Keratinocyte (primary cell): ENCODE data around the gene LMAN2L. TPM values are rescaled to one million over a fixed set of nuclear protein-coding genes. Genes with fewer than 3 reads are reported as not detected.

Experiments used
- DNase-seq: peaks from one replicate; pipeline ENCODE4 v3.0.0-alpha.2; 2011; ENCODE audit warnings: low read depth, missing footprints, low spot score
- FAIRE-seq: peaks from 2 replicates; lab custom pipeline; 2011; peaks lifted over from hg19 to GRCh38; lab: Jason Lieb, UNC
- H2AFZ ChIP-seq: 2 replicates; pipeline ENCODE4 v1.6.0; 2012; ENCODE audit warnings: low read length, control low read depth, inconsistent platforms; ENCODE audit not compliant: control insufficient read depth
- H3K27ac ChIP-seq: 2 replicates; pipeline ENCODE4 v1.5.1; 2011; ENCODE audit warnings: low read length; ENCODE audit not compliant: control insufficient read depth, insufficient read depth
- H3K27me3 ChIP-seq: 3 replicates; pipeline ENCODE4 v1.6.0; 2011; ENCODE audit warnings: low read length; ENCODE audit not compliant: control insufficient read depth, insufficient read depth; ENCODE audit errors: extremely low read depth
- H3K36me3 ChIP-seq, 2 experiments: 2 replicates in 1 of 2; 3 replicates in 1 of 2; pipeline ENCODE4 v1.5.1; 2011; ENCODE audit warnings: low read length in 2 of 2, mild to moderate bottlenecking in 1 of 2; ENCODE audit not compliant: control insufficient read depth in 2 of 2, insufficient read depth in 2 of 2; ENCODE audit errors: extremely low read depth in 1 of 2
- H3K4me1 ChIP-seq: 3 replicates; pipeline ENCODE4 v1.5.1; 2011; ENCODE audit warnings: low read length; ENCODE audit not compliant: control insufficient read depth, insufficient read depth; ENCODE audit errors: extremely low read depth
- H3K4me2 ChIP-seq: 3 replicates; pipeline ENCODE4 v1.6.0; 2011; ENCODE audit warnings: low read depth, low read length; ENCODE audit not compliant: control insufficient read depth, insufficient read depth; ENCODE audit errors: extremely low read depth
- H3K4me3 ChIP-seq, 3 experiments: fragments of 200-600 bp in 1 of 3; sonication (generic) in 1 of 3; 2 replicates in 2 of 3; 3 replicates in 1 of 3; pipeline ENCODE4 v1.5.1; 2011 to 2016; ENCODE audit warnings: low read length in 3 of 3, mild to moderate bottlenecking in 3 of 3, control low read depth in 2 of 3, inconsistent platforms in 1 of 3, low read depth in 1 of 3, mixed read lengths in 1 of 3, mixed run types in 1 of 3, moderate library complexity in 1 of 3; ENCODE audit not compliant: control insufficient read depth in 2 of 3, insufficient read depth in 2 of 3; ENCODE audit errors: extremely low read depth in 1 of 3
- H3K79me2 ChIP-seq: 2 replicates; pipeline ENCODE4 v1.6.0; 2012; ENCODE audit warnings: low read length; ENCODE audit not compliant: control insufficient read depth, insufficient read depth
- H3K9ac ChIP-seq: 3 replicates; pipeline ENCODE4 v1.6.0; 2011; ENCODE audit warnings: low read length; ENCODE audit not compliant: control insufficient read depth, insufficient read depth; ENCODE audit errors: extremely low read depth
- H3K9me1 ChIP-seq: 3 replicates; pipeline ENCODE4 v1.6.0; 2011; ENCODE audit warnings: low read length; ENCODE audit not compliant: control insufficient read depth, insufficient read depth; ENCODE audit errors: extremely low read depth
- H3K9me3 ChIP-seq: 2 replicates; pipeline ENCODE4 v1.5.1; 2012; ENCODE audit warnings: low read depth, low read length; ENCODE audit not compliant: control insufficient read depth
- H4K20me1 ChIP-seq: 3 replicates; pipeline ENCODE4 v1.6.0; 2011; ENCODE audit warnings: low read length; ENCODE audit not compliant: control insufficient read depth, insufficient read depth; ENCODE audit errors: extremely low read depth
- CTCF ChIP-seq, 3 experiments: IDR thresholded peaks in 1 of 3; conservative IDR thresholded peaks in 1 of 3; optimal IDR thresholded peaks in 1 of 3; 2 replicates in 2 of 3; 3 replicates in 1 of 3; pipeline versions ENCODE3 to v1.5.1; 2011; ENCODE audit warnings: low read length in 3 of 3, mild to moderate bottlenecking in 3 of 3, moderate library complexity in 2 of 3, control low read depth in 1 of 3, inconsistent platforms in 1 of 3; ENCODE audit not compliant: insufficient read depth in 2 of 3; ENCODE audit errors: extremely low read depth in 1 of 3
- EZH2 ChIP-seq: IDR thresholded peaks from one replicate; pipeline ENCODE4 v1.6.1; 2012; ENCODE audit warnings: inconsistent platforms, mild to moderate bottlenecking, low read length, moderate library complexity
- dilution Hi-C: fragments of 300-500 bp; cut with MboI; formaldehyde crosslinking; loops from one replicate; pipeline ENCODE4 v1.7.0; 2020; ENCODE audit warnings: low sequenced_read_pairs; ENCODE audit not compliant: extremely low pct_ligation_motif_present
- polyA plus RNA-seq, 5 experiments: library from polyadenylated mRNA; depleted of rRNA in 3 of 5; stranded (reverse) in 3 of 5; stranded (forward) in 1 of 5; unstranded in 1 of 5; fragments of >200 nt; gene quantifications; 1 replicate in 1 of 5; 2 replicates in 3 of 5; 3 replicates in 1 of 5; pipeline versions ENCODE4 v1.2.1 to v1.2.3, GENCODE V29; 2011 to 2012; ENCODE audit warnings: missing spikeins in 2 of 5, low read depth in 1 of 5, low replicate concordance in 1 of 5

LMAN2L gene
- polyA plus RNA-seq, 1 donor (not counting 4 experiments of a cell fraction or from before 2014, with no cell fraction given): 20.7 TPM

- no peak for TF ChIP-seq CTCF (optimal IDR thresholded peaks at IDR 0.05 in 1 of 3, IDR thresholded peaks at IDR 0.05 in 1 of 3, conservative IDR thresholded peaks at IDR 0.05 in 1 of 3; ENCODE audit: extremely low read depth in 1 of 3, insufficient read depth in 2 of 3, low read length in 3 of 3)
- TF ChIP-seq EZH2: no peak
- Histone ChIP-seq H3K79me2 (no peaks in the 10 kb centered on the region), H3K27ac (no peak overlapping the region), H3K4me1 (peaks cover 15% of the 10 kb centered on the region), H3K4me2 (no peak overlapping the region), H4K20me1 (no peaks in the 10 kb centered on the region), H3K9ac (no peak overlapping the region), H3K27me3 (no peaks in the 10 kb centered on the region), H3K4me3 (no peak overlapping the region), H3K36me3 (peaks cover 6 to 7% of the 10 kb centered on the region in 2 experiments), H3K9me1 (no peaks in the 10 kb centered on the region), H2AFZ (no peak overlapping the region), H3K9me3 (no peaks in the 10 kb centered on the region)
- FAIRE-seq (no peak), DNase-seq (no peak)
- dilution Hi-C loops: no loop called here
Measured at GRCh38 chr2:96726131-96726530, 13.7 kb downstream of the LMAN2L start.

- Histone ChIP-seq H3K27ac (no peak overlapping the region), H3K9ac (no peak overlapping the region)
Measured at GRCh38 chr2:96716388-96716787, 23.5 kb downstream of the LMAN2L start.

More at GRCh38 chr2:96716388-96716787, 23.5 kb downstream of the LMAN2L start:
- Histone ChIP-seq H3K4me3 (no peak overlapping the region), H3K36me3 (peaks cover 7 to 14% of the 10 kb centered on the region in 2 experiments), H3K27me3 (no peaks in the 10 kb centered on the region), H3K9me1 (no peaks in the 10 kb centered on the region), H2AFZ (no peak overlapping the region), H3K4me2 (no peak overlapping the region), H3K9me3 (no peaks in the 10 kb centered on the region), H3K79me2 (no peaks in the 10 kb centered on the region), H3K4me1 (no peaks in the 10 kb centered on the region), H4K20me1 (no peaks in the 10 kb centered on the region)
- DNase-seq (no peak), FAIRE-seq (no peak)
- TF ChIP-seq CTCF (optimal IDR thresholded peaks at IDR 0.05 in 1 of 3, IDR thresholded peaks at IDR 0.05 in 1 of 3, conservative IDR thresholded peaks at IDR 0.05 in 1 of 3; ENCODE audit: extremely low read depth in 1 of 3, insufficient read depth in 2 of 3, low read length in 3 of 3): no peak
- TF ChIP-seq EZH2: no peak
- dilution Hi-C loops: no loop called here
